CD4-positive, alpha-beta T cell treated with Interleukin-4 for 1 hour (primary cell): Measurements from ENCODE around the gene SLC2A8.
A peak's percentile ranks its signal among the peaks of the same experiment; 100 is the strongest.

Source experiments
- DNase-seq, 2 donors: peaks; one replicate each; pipeline ENCODE4 v3.0.0-alpha.2; 2020 to 2022

SLC2A8 gene

GRCh38 chr9:127403507-127404192 is 6.7 kb downstream of the SLC2A8 start:
- no peak for DNase-seq

GRCh38 chr9:127404631-127405030 is 7.7 kb downstream of the SLC2A8 start:
- DNase-seq: no peak

GRCh38 chr9:127405344-127406125 is 8.6 kb downstream of the SLC2A8 start:
- no peak for DNase-seq

- DNase-seq: no peak
Measured at GRCh38 chr9:127406799-127407491, 10.0 kb downstream of the SLC2A8 start.

- no peak for DNase-seq
Measured at GRCh38 chr9:127407492-127407843, 10.5 kb downstream of the SLC2A8 start.

GRCh38 chr9:127411122-127411521 is 14.2 kb downstream of the SLC2A8 start:
- no peak for DNase-seq

GRCh38 chr9:127415141-127415540 is 18.2 kb downstream of the SLC2A8 start:
- no peak for DNase-seq

GRCh38 chr9:127415657-127416056 is 18.7 kb downstream of the SLC2A8 start:
- DNase-seq: no peak

- no peak for DNase-seq
Measured at GRCh38 chr9:127417131-127418036, 20.4 kb downstream of the SLC2A8 start.

- DNase-seq: peak; percentile 35 to 43
Measured at GRCh38 chr9:127418037-127418471, 21.1 kb downstream of the SLC2A8 start.

- DNase-seq: no peak
Measured at GRCh38 chr9:127419348-127419747, 22.4 kb downstream of the SLC2A8 start.

GRCh38 chr9:127421057-127421456 is 24.1 kb downstream of the SLC2A8 start:
- DNase-seq: no peak

- DNase-seq: no peak
Measured at GRCh38 chr9:127422133-127422782, 25.3 kb downstream of the SLC2A8 start.

GRCh38 chr9:127422787-127423186 is 25.8 kb downstream of the SLC2A8 start:
- no peak for DNase-seq

- no peak for DNase-seq
Measured at GRCh38 chr9:127423476-127423933, 26.5 kb downstream of the SLC2A8 start.

GRCh38 chr9:127423934-127424675 is 27.1 kb downstream of the SLC2A8 start, which contains the start of gene ZNF79:
ZNF79 (plus strand) TSS chr9:127424382; CDS start chr9:127424788, 406 bp downstream.
- DNase-seq: peak; percentile 89 to 91

GRCh38 chr9:127424676-127424999 is 27.7 kb downstream of the SLC2A8 start:
- no peak for DNase-seq

- DNase-seq: peak in 1 of 2 donors; percentile 17
Measured at GRCh38 chr9:127426756-127427155, 29.8 kb downstream of the SLC2A8 start.

GRCh38 chr9:127428348-127428747 is 31.4 kb downstream of the SLC2A8 start:
- DNase-seq: no peak

GRCh38 chr9:127430415-127430814 is 33.4 kb downstream of the SLC2A8 start:
- DNase-seq: no peak
